Measurements from ENCODE around the gene HAGH. TPM values are rescaled to one million over a fixed set of nuclear protein-coding genes. Genes with fewer than 3 reads are reported as not detected.

The HAGH gene
- total RNA-seq, 2 experiments from 2014 or later, result 26.9 to 29.9 TPM

GRCh38 chr16:1769402-1770300 lies 57.0 kb downstream of the HAGH start:
- peak overlapping the region; percentile 100; the same call in 1 of the 2 replicates for H3K4me2 ChIP-seq (ENCODE audit: low read length)
- peak overlapping the region; percentile 98 for H3K4me3 ChIP-seq (ENCODE audit: low read depth, low read length, poor library complexity, severe bottlenecking)
- ChIA-PET CTCF (ENCODE audit: unreplicated experiment) (no interaction called here), POLR2A (no interaction called here)
- peaks cover 66% of the 10 kb centered on the region for H3K36me3 ChIP-seq (ENCODE audit: insufficient read depth, low read length)
- H3K4me1 ChIP-seq (ENCODE audit: insufficient read depth, low read length, poor library complexity, severe bottlenecking), result peaks cover 17% of the 10 kb centered on the region
- no TSS peak for BruUV-seq (replicated peaks)
- no peak overlapping the region for H3K27ac ChIP-seq (ENCODE audit: low read depth, low read length, poor library complexity, severe bottlenecking)
- TF ChIP-seq EZH2phosphoT487 (IDR thresholded peaks at IDR 0.05; ENCODE audit: borderline replicate concordance, low read depth, low read length) (no peak), CTCF (conservative IDR thresholded peaks at IDR 0.05; ENCODE audit: low read length) (no peak)
- intact Hi-C loops (cut with micrococcal nuclease; ENCODE audit: unreplicated experiment), result loop anchor here (5.0 kb wide), 1 partner anchor 157 kb away; the partner anchor contains the start of genes CRAMP1 and IFT140
- H4K20me1 ChIP-seq (ENCODE audit: insufficient read depth, low read length), result no peaks in the 10 kb centered on the region
- DNase-seq (ENCODE audit: low spot score), result no peak
- H3K9me3 ChIP-seq (ENCODE audit: low read length), result no peaks in the 10 kb centered on the region
- no peak overlapping the region for H2AFZ ChIP-seq (ENCODE audit: low read length)
- no peaks in the 10 kb centered on the region for H3K9me2 ChIP-seq (ENCODE audit: insufficient read depth, low read length)
- peaks cover 24% of the 10 kb centered on the region; the same call in 1 of the 2 replicates for H3K79me2 ChIP-seq (ENCODE audit: insufficient read depth, low read depth, low read length)

- Histone ChIP-seq H3K9me2 (ENCODE audit: insufficient read depth, low read length) (no peaks in the 10 kb centered on the region), H3K4me2 (ENCODE audit: low read length) (no peak overlapping the region), H3K4me1 (ENCODE audit: insufficient read depth, low read length, poor library complexity, severe bottlenecking) (peaks cover 10% of the 10 kb centered on the region), H4K20me1 (ENCODE audit: insufficient read depth, low read length) (no peaks in the 10 kb centered on the region), H3K36me3 (ENCODE audit: insufficient read depth, low read length) (peaks cover 74% of the 10 kb centered on the region), H2AFZ (ENCODE audit: low read length) (no peak overlapping the region), H3K4me3 (ENCODE audit: low read depth, low read length, poor library complexity, severe bottlenecking) (no peak overlapping the region), H3K9me3 (ENCODE audit: low read length) (no peaks in the 10 kb centered on the region), H3K79me2 (ENCODE audit: insufficient read depth, low read depth, low read length) (peaks cover 17% of the 10 kb centered on the region; the same call in 1 of the 2 replicates), H3K27ac (ENCODE audit: low read depth, low read length, poor library complexity, severe bottlenecking) (no peak overlapping the region)
- ChIA-PET POLR2A (no interaction called here), CTCF (ENCODE audit: unreplicated experiment) (no interaction called here)
- TSS peak; percentile 48 for BruUV-seq (replicated peaks)
- no peak for TF ChIP-seq EZH2phosphoT487 (IDR thresholded peaks at IDR 0.05; ENCODE audit: borderline replicate concordance, low read depth, low read length)
- TF ChIP-seq CTCF (conservative IDR thresholded peaks at IDR 0.05; ENCODE audit: low read length), result no peak
- intact Hi-C loops (cut with micrococcal nuclease; ENCODE audit: unreplicated experiment), result no loop called here
- DNase-seq (ENCODE audit: low spot score), result no peak
These were observed 57.7 kb downstream of the HAGH start for GRCh38 chr16:1768767-1769401.

Data from OCI-LY7 (cell line).